Measurements from ENCODE around the gene MYLK2.

The MYLK2 gene

DNA sequence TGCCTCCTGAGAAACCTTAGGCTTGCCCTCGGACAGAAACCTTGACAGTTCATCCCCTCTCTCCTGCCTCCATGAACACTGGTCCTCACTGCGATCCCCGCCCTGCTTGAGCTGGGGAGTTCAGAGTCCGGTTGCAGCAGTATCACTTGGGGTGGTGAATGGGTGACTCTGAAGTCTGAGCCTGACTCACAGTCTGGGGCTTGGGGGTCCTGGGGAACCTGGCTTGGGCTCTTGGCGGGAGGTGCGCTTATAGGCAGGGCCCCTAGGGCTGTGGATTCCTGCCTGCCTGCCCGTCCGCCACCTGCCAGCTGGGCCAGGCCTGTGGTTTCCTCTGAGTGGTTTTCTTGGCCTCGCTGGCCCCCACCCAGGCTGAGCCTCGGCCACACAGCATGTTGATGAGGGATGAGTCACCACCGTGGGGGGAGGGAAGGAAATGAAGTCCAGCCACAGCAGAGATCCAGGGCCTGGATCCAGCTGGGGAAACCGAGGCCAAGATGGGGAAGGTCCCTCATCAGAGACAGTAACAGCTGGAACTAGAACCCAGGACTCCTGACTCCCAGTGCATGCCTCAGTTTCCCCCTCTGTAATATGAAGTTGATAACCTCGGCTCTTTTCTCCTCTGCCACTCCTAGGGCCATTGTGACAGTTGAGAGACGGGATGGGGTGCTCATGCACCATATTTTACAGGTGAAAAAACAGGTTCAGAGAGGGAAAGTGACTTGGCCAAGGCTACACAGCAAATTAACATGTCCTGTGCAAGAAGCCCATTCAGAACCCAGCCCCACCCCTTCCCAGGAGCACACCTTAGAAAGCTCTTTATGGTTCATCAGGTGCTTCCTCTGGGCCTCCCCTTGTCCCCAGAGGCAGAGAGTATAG lies 17.1 kb downstream of the MYLK2 start:
- TF ChIP-seq POLR2A (IDR thresholded peaks at IDR 0.05; ENCODE audit: low read depth, low read length) = no peak
- FAIRE-seq (no peak), DNase-seq (ENCODE audit: insufficient read length, low spot score) (peak; percentile 91)

DNA sequence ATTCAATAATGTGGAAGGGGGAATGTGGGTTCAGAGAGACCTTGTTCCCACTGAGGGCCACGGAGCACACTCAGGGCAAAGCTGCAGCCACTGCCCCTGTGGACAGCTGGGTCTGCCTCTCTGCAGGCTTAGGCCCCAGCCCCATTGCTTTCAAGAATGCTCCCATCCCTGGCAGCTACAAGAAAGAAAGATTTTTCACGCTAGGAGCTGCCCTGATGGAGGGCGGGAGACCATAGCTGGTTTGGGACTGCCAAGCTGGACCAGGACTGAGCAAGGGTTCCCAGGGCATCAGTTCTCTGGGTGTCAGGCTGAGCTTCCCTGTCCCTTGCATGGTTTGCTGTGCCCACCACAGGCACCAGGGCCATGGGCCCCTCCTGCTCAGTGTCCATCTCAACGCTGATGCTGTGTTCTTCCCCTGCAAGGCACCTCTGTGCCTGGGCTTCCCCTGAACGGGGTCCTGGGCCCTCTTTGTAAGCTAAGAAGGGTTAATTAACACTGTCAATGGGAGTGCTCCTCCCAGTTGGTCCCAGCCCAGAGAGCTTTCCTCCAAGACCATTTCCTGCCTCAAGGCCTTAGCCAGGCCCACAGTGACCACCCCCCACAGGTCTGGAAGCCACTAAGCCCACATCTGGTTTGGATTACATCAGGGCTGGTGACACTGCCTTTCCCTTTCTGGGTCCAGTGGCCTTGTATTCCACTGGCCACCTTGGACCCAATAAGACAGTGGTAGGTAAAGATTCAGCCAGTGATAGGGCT lies 17.9 kb downstream of the MYLK2 start:
- no peak for DNase-seq (ENCODE audit: insufficient read length, low spot score)
- no peak for FAIRE-seq
- TF ChIP-seq POLR2A (IDR thresholded peaks at IDR 0.05; ENCODE audit: low read depth, low read length) = 0 out of 2 replicates have a peak, but pooled peaks have one; percentile 25

DNA sequence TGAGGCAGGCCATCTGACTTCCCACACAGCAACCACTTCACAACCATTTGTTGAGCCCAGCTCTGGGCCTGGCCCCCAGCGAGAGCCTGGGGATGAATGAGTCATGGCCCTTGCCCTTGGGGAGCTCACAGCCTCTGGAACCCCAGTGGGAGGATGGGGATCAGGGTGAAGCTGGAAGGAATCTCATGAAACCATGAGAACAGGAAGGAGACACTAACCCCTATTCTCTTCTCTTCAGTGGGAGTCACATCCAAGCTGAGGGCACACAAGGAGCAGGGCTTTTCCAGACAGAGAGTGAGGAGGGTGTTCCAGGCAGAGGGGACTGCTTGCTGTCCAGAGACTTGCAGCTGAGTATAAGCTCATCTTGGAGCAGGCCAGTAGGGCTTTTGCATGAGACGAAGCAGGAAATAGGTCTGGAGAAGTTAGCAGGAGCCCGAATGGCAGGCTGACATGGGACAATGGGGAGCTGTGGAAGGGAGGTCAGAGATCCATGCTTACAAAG lies 18.8 kb downstream of the MYLK2 start:
- no peak for FAIRE-seq
- TF ChIP-seq POLR2A (IDR thresholded peaks at IDR 0.05; ENCODE audit: low read depth, low read length) = no peak

DNA sequence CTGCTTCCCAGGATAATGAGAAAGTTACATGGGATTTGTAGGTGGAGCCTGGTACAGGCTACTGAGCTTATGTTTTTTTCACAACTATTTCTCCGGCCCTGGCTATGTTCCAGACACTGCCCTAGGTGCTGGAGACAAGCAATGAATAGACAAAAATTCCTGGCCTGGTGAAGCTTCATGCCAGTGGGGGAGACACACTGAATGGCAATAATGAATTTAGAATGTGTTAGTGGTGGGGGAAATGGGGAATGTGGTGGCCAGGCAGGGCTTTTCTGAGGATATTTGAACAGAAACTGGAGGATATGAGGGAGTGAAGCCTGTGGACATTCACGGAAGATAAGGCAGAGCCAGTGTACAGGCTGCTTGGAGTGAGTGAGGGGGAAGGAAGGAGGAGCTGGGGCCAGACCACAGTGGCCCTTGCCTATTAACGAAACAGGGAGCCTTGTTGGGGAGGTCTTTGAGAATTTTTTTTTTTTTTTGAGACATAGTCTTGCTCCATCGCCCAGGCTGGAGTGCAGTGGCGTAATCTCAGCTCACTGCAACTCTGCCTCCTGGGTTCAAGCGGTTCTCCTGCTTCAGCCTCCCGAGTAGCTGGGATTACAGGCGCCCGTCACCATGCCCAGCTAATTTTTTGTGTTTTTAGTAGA lies 19.6 kb downstream of the MYLK2 start:
- TF ChIP-seq POLR2A (IDR thresholded peaks at IDR 0.05; ENCODE audit: low read depth, low read length) = no peak
- no peak for FAIRE-seq
- DNase-seq (ENCODE audit: insufficient read length, low spot score) = no peak

More for the DNA sequence above, 18.8 kb downstream of the MYLK2 start:
- DNase-seq (ENCODE audit: insufficient read length, low spot score) = peak; percentile 46

DNA sequence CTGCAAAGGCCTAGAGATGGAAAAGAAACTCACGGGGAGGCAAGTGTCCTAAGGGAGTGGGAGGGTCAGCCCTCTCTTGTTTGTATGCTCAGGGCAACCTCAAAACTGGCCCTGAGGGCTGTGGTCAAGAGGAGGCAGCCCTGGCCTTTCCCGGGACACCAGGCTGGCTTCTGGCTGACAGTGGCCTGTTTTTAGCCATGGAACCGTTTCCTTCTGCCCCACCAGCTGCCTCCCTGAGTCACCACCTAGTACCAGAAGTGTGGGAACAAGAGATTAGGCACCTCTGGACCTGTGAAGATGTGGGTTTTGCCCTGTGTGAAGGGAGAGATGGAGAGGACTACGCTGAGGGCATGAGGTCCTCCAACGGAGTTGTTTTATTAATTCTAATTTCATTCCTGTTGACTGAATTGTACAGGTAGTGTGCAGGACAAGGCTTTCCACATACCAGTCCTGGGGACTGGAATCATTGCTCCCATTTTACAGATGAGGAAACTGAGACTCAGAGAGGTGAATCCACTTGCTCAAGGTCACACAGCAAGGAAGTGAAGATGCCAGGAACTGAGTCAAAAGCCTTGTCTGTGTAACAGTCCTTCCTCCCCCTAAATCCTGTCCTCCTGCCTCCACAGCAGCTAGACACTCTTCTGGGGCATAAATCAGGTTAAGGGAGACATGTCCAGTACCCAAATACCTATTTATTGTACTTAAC lies 20.8 kb downstream of the MYLK2 start:
- no peak for FAIRE-seq
- DNase-seq (ENCODE audit: insufficient read length, low spot score) = no peak
- TF ChIP-seq POLR2A (IDR thresholded peaks at IDR 0.05; ENCODE audit: low read depth, low read length) = no peak

DNA sequence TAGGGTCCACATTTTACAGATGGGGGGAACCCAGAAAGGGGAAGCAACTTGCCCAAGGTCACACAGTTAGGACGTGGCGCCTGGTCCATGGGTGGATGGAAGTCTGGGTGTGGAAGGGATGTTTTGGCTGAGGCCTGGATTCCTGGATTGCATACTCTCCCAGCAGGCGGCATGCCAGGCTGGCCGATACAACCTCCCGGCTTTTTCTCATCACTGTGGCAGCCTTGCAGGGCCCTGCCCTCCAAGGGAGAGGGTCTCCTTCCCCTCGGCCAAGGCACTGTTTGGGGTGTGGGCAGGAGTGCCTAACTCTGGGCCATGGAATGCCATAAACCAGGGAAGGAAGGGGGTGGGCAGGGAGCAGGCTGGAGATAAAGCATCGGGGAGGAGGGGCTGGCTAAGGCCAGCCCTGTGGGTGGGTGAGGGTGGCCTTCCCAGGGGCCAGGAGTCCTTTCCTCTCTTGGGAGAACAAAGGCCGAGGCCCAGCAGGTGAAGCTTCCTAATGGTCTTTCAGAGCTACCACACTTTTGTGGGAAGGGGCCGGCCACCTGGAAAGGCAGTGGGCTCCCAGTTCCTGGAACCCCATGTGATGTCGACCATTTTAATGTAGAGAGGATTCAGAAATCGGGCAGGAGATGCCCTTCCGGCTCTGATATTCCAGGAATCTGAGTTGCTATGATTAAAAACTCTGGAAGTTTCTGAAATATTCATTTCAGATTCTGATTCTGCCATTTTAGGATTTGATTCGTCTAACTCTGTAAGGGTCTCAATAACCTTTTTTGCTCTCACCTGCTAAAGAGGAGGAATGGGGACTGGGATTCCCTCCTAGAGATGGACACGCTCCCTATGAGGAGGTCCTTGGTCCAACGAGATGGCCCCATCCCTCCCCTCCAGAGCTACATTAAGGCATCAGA lies 22.0 kb downstream of the MYLK2 start:
- TF ChIP-seq POLR2A (IDR thresholded peaks at IDR 0.05; ENCODE audit: low read depth, low read length) = no peak
- no peak for DNase-seq (ENCODE audit: insufficient read length, low spot score)

DNA sequence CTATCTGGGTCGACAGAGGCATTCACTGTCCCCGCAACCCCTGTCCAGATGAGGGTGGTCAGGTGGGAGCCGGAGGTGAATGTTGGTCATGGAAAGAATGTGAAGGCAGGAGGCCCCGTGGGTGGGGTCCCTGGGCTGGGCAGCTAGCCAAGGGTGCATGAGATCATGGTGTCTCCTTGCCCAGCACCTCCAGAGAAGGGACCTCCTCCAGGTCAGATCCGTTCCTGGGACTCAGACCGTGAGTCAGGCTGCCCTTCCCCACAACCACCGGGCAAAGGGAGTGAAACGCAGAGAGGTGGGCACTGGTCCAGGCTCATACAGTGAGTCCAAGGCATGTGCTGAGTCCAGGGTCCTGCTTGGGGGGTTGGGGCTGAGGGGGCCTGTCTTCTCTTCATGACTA lies 22.8 kb downstream of the MYLK2 start:
- DNase-seq (ENCODE audit: insufficient read length, low spot score) (peak; percentile 88), FAIRE-seq (no peak)
- TF ChIP-seq POLR2A (IDR thresholded peaks at IDR 0.05; ENCODE audit: low read depth, low read length) = no peak

More for the DNA sequence above, 22.0 kb downstream of the MYLK2 start:
- FAIRE-seq = no peak

DNA sequence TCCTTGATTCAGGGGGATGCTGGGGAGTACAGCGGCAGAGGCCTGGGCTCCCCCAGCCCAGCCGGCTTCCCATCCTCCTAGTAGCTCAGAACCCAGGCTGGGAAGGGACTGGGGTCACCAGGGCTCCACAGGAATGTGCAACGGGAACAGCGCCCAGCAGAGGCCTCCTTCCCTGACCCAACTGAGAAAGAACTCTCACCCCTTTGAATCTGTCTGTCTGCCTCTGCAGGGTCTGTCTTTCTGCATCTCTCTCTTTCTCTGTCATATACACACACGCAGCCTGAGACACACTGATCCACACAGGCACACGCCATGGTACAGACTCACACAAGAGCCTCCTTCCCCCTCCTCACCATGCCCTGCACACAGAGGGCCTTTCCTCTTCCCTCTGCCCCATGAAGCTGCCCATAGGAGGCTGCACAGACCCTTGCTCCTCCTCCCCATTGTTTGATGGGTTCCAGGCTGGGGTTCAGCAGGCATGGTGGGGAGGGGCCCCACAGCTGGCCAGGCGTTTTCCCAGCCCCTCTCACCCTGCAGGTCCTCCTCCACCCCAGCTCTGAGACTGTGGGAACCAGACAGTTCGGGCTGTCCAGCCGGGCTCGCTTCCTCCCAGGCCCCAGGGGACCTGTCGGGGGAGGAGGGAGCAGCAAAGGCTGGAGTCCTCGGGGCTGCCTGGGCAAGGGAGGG lies 23.5 kb downstream of the MYLK2 start:
- FAIRE-seq = no peak
- peak; percentile 55 for DNase-seq (ENCODE audit: insufficient read length, low spot score)

DNA sequence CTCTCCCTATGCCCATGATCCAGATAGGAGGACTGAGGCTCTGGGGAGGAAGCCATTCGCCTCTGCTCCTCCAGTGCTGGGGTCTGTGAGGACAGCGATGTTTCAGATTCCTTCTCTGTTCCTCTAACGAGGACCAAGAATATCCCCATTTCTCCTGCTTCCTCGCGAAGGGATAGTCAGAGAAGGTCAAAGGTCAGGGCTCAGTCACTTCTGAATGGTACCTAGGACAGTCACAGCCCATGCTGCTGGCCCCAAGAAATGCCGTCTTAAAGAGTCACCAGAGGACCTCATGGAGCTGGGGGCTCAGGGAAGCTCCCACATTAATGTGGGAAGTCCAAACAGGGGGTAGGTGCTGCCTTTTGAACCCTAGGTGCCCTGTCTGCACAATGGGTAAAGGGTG lies 24.1 kb downstream of the MYLK2 start:
- FAIRE-seq = no peak
- TF ChIP-seq POLR2A (IDR thresholded peaks at IDR 0.05; ENCODE audit: low read depth, low read length) = no peak

More for the DNA sequence above, 23.5 kb downstream of the MYLK2 start:
- no peak for TF ChIP-seq POLR2A (IDR thresholded peaks at IDR 0.05; ENCODE audit: low read depth, low read length)

DNA sequence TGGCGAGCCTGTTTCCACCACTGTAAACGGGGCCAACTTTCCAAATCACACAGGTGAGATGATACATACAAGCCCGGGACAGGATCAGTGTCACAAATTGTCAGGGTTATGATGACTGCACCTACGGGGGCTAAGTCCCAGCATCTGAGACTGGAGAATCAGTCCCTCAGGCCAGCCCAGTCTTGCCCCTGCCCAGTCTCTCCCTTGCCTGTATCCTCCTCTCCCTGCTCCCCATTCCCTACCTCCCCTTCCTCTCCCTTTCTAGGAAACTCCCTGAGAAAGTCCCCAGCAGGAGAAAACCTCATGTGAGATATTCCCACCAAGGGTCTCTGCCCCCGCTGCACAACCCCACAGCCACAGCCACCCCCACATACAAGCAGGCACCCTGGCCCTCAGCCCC lies 24.7 kb downstream of the MYLK2 start:
- no peak for DNase-seq (ENCODE audit: insufficient read length, low spot score)
- no peak for FAIRE-seq
- TF ChIP-seq POLR2A (IDR thresholded peaks at IDR 0.05; ENCODE audit: low read depth, low read length) = no peak

More for the DNA sequence above, 24.1 kb downstream of the MYLK2 start:
- DNase-seq (ENCODE audit: insufficient read length, low spot score) = no peak

DNA sequence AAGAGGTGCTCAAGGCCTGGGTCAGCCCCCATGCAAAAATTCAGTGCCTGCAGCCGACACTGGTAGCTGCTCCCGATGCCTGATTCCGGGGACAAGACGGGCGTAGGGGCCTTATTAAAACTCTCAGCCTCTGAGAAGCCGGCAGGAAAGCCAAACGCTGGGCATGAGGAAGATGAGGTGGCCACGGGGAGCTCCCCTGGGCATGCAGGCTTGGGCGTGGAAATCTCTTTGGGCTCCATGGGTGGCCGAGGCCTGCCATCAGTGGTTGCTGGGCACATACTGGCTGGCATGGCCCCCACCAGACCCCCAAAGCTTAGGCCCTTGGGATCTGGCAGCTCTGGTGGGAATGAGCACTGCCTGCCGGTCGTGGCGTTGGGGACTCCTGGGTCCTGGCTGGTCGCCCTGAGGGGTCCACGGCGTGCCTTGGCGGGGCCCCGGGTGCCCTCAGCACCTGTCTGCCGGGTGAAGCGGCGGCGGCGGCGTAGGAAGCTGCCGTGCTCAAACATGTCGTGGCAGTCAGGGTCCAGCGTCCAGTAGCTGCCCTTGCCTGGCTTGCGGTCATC lies 25.7 kb downstream of the MYLK2 start:
- no peak for TF ChIP-seq POLR2A (IDR thresholded peaks at IDR 0.05; ENCODE audit: low read depth, low read length)
- no peak for FAIRE-seq
- no peak for DNase-seq (ENCODE audit: insufficient read length, low spot score)

All from H54 (cell line).